Central memory CD4-positive, alpha-beta T cell (primary cell): ENCODE results near the gene MEF2A.

Experiments
- DNase-seq: peaks from one replicate; pipeline ENCODE4 v3.0.0; 2022

The MEF2A gene

GRCh38 chr15:99606646-99607045 lies 40.9 kb downstream of the MEF2A start:
- DNase-seq, result no peak

GRCh38 chr15:99613481-99613880 lies 47.7 kb downstream of the MEF2A start:
- DNase-seq, result no peak

- no peak for DNase-seq
These were observed 48.3 kb downstream of the MEF2A start for GRCh38 chr15:99613887-99614647.

- no peak for DNase-seq
These were observed 49.0 kb downstream of the MEF2A start for GRCh38 chr15:99614749-99615288.

- DNase-seq, result no peak
These were observed 49.7 kb downstream of the MEF2A start for GRCh38 chr15:99615460-99615859.

- DNase-seq, result no peak
These were observed 50.3 kb downstream of the MEF2A start for GRCh38 chr15:99616129-99616528.

GRCh38 chr15:99616773-99617342 lies 51.1 kb downstream of the MEF2A start:
- DNase-seq, result no peak

- no peak for DNase-seq
These were observed 53.2 kb downstream of the MEF2A start for GRCh38 chr15:99618941-99619411.

- DNase-seq, result no peak
These were observed 53.9 kb downstream of the MEF2A start for GRCh38 chr15:99619712-99620111.

GRCh38 chr15:99620178-99620577 lies 54.4 kb downstream of the MEF2A start:
- no peak for DNase-seq

GRCh38 chr15:99621767-99622166 lies 56.0 kb downstream of the MEF2A start:
- no peak for DNase-seq

GRCh38 chr15:99628374-99629001 lies 62.7 kb downstream of the MEF2A start:
- no peak for DNase-seq

GRCh38 chr15:99630607-99631131 lies 64.9 kb downstream of the MEF2A start:
- no peak for DNase-seq

GRCh38 chr15:99631255-99631654 lies 65.5 kb downstream of the MEF2A start:
- DNase-seq, result no peak

- no peak for DNase-seq
These were observed 66.7 kb downstream of the MEF2A start for GRCh38 chr15:99632521-99632920.

GRCh38 chr15:99633655-99634054 lies 67.9 kb downstream of the MEF2A start:
- DNase-seq, result no peak

GRCh38 chr15:99634576-99634975 lies 68.8 kb downstream of the MEF2A start:
- no peak for DNase-seq

- DNase-seq, result no peak
These were observed 69.4 kb downstream of the MEF2A start for GRCh38 chr15:99635145-99635544.

- no peak for DNase-seq
These were observed 70.0 kb downstream of the MEF2A start for GRCh38 chr15:99635794-99636193.

- no peak for DNase-seq
These were observed 79.2 kb downstream of the MEF2A start for GRCh38 chr15:99644913-99645542.

GRCh38 chr15:99645543-99645935 lies 79.8 kb downstream of the MEF2A start:
- no peak for DNase-seq

GRCh38 chr15:99645951-99646350 lies 80.2 kb downstream of the MEF2A start:
- DNase-seq, result no peak
